Natural killer cell treated with Interleukin-12 subunit alpha and Interleukin-12 subunit beta and Interleukin-15 and Interleukin-18, amount 100 ng/mL, for 72 hours (primary cell): Measurements from ENCODE around the gene TMEM131L. TPM values are rescaled to one million over a fixed set of nuclear protein-coding genes. Genes with fewer than 3 reads are reported as not detected.
"Not testable (repeated sequence)": the region's sequence is repeated elsewhere in the genome, so short reads cannot be mapped to it uniquely, and the experiment has no call there.

Source experiments
- ATAC-seq, 2 donors: fragments of 150-1000 bp; cut with Tn5 transposase in 1 of 2; sonication (Bioruptor Pico), chemical (Tn5 transposase) in 1 of 2; 2 replicates each; pipeline ENCODE4 v1.10.0; 2021
- DNase-seq: peaks from one replicate; pipeline ENCODE4 v3.0.0; 2022; ENCODE audit warnings: low spot score
- H3K27ac Mint-ChIP-seq, 2 donors: 1 replicate in 1 of 2; 2 replicates in 1 of 2; pipeline ENCODE4 v1.8.0; 2022; ENCODE audit warnings: mixed read lengths in 2 of 2, mild to moderate bottlenecking in 1 of 2, moderate library complexity in 1 of 2
- H3K27me3 Mint-ChIP-seq, 2 donors: 1 replicate in 1 of 2; 2 replicates in 1 of 2; pipeline ENCODE4 v1.8.0; 2022; ENCODE audit warnings: mixed read lengths in 2 of 2
- H3K36me3 Mint-ChIP-seq: one replicate; pipeline ENCODE4 v1.8.0; 2022; ENCODE audit warnings: mixed read lengths
- H3K4me1 Mint-ChIP-seq, 2 donors: 1 replicate in 1 of 2; 2 replicates in 1 of 2; pipeline ENCODE4 v1.8.0; 2022; ENCODE audit warnings: low read depth in 2 of 2, mixed read lengths in 2 of 2, mild to moderate bottlenecking in 1 of 2
- H3K4me3 Mint-ChIP-seq: one replicate; pipeline ENCODE4 v1.8.0; 2022; ENCODE audit warnings: mixed read lengths
- H3K9me3 Mint-ChIP-seq: 2 replicates; pipeline ENCODE4 v1.8.0; 2022; ENCODE audit warnings: mixed read lengths
- total RNA-seq, 2 donors: library from RNA; stranded (reverse); gene quantifications; one replicate each; pipeline ENCODE4 v1.2.3, GENCODE V29; 2022

The TMEM131L gene
- total RNA-seq, 2 donors from 2014 or later = 35.8 to 42.3 TPM

GRCh38 chr4:153432965-153433753 lies 33.0 kb upstream of the TMEM131L start:
- Mint-ChIP-seq H3K27me3 (no peaks in the 10 kb centered on the region), H3K36me3 (no peaks in the 10 kb centered on the region), H3K27ac (peak overlapping the region; percentile 94 to 97), H3K4me3 (peak overlapping the region; percentile 97), H3K4me1 (peaks cover 22 to 27% of the 10 kb centered on the region in 2 donors), H3K9me3 (no peaks in the 10 kb centered on the region)
- peak; percentile 89 for DNase-seq
- ATAC-seq = peak; percentile 94 to 97

GRCh38 chr4:153433754-153434105 lies 32.4 kb upstream of the TMEM131L start:
- Mint-ChIP-seq H3K27me3 (no peaks in the 10 kb centered on the region), H3K4me1 (peaks cover 26 to 31% of the 10 kb centered on the region in 2 donors), H3K4me3 (peak overlapping the region; percentile 97), H3K36me3 (no peaks in the 10 kb centered on the region), H3K9me3 (no peaks in the 10 kb centered on the region), H3K27ac (peak overlapping the region; percentile 94 to 97)
- DNase-seq (no peak), ATAC-seq (no peak)

GRCh38 chr4:153434190-153434589 lies 32.0 kb upstream of the TMEM131L start:
- Mint-ChIP-seq H3K36me3 (no peaks in the 10 kb centered on the region), H3K4me3 (peak overlapping the region; percentile 97), H3K9me3 (no peaks in the 10 kb centered on the region), H3K4me1 (peaks cover 30 to 36% of the 10 kb centered on the region in 2 donors), H3K27me3 (no peaks in the 10 kb centered on the region), H3K27ac (peak overlapping the region; percentile 94 to 97)
- ATAC-seq = no peak
- DNase-seq = no peak

- peak overlapping the region; percentile 73 for H3K4me3 Mint-ChIP-seq
- peaks cover 19 to 34% of the 10 kb centered on the region in 2 donors for H3K4me1 Mint-ChIP-seq
- H3K27ac Mint-ChIP-seq = peak overlapping the region; percentile 37 to 87
- H3K36me3 Mint-ChIP-seq = no peaks in the 10 kb centered on the region
- no peaks in the 10 kb centered on the region for H3K9me3 Mint-ChIP-seq
- no peaks in the 10 kb centered on the region for H3K27me3 Mint-ChIP-seq
- ATAC-seq = peak; percentile 78 to 85
- DNase-seq = no peak
Measured at GRCh38 chr4:153438916-153439756, 27.0 kb upstream of the TMEM131L start.

- DNase-seq = no peak
- ATAC-seq = no peak
- Mint-ChIP-seq H3K27ac (peak overlapping the region; percentile 37 to 87), H3K27me3 (no peaks in the 10 kb centered on the region), H3K9me3 (no peaks in the 10 kb centered on the region), H3K4me1 (peaks cover 16 to 31% of the 10 kb centered on the region in 2 donors), H3K36me3 (no peaks in the 10 kb centered on the region), H3K4me3 (peak overlapping the region; percentile 73)
Measured at GRCh38 chr4:153439831-153440230, 26.3 kb upstream of the TMEM131L start.

- no peak for DNase-seq
- H3K27ac Mint-ChIP-seq = peak overlapping the region; percentile 16 to 38
Measured at GRCh38 chr4:153440475-153440874, 25.7 kb upstream of the TMEM131L start.

GRCh38 chr4:153447175-153447905 lies 18.8 kb upstream of the TMEM131L start:
- no peaks in the 10 kb centered on the region for H3K27me3 Mint-ChIP-seq
- H3K36me3 Mint-ChIP-seq = no peaks in the 10 kb centered on the region
- no peak overlapping the region for H3K4me3 Mint-ChIP-seq
- ATAC-seq (no peak), DNase-seq (no peak)
- H3K27ac Mint-ChIP-seq = peak overlapping the region in 1 of 2 donors; percentile 43
- H3K4me1 Mint-ChIP-seq = peaks cover 11 to 20% of the 10 kb centered on the region in 2 donors
- H3K9me3 Mint-ChIP-seq = no peaks in the 10 kb centered on the region

More at GRCh38 chr4:153440475-153440874, 25.7 kb upstream of the TMEM131L start:
- no peak for ATAC-seq
- Mint-ChIP-seq H3K36me3 (no peaks in the 10 kb centered on the region), H3K4me1 (peaks cover 16 to 31% of the 10 kb centered on the region in 2 donors), H3K9me3 (no peaks in the 10 kb centered on the region), H3K4me3 (peak overlapping the region; percentile 46), H3K27me3 (no peaks in the 10 kb centered on the region)

- Mint-ChIP-seq H3K27ac (peak overlapping the region in 1 of 2 donors; percentile 16), H3K4me1 (peaks cover 11 to 14% of the 10 kb centered on the region in 2 donors), H3K27me3 (no peaks in the 10 kb centered on the region), H3K4me3 (no peak overlapping the region), H3K9me3 (no peaks in the 10 kb centered on the region), H3K36me3 (no peaks in the 10 kb centered on the region)
- DNase-seq = no peak
- ATAC-seq = no peak
Measured at GRCh38 chr4:153448003-153448731, 18.0 kb upstream of the TMEM131L start.

GRCh38 chr4:153449338-153449737 lies 16.8 kb upstream of the TMEM131L start:
- Mint-ChIP-seq H3K27me3 (no peaks in the 10 kb centered on the region), H3K36me3 (no peaks in the 10 kb centered on the region), H3K4me1 (peaks cover 11 to 20% of the 10 kb centered on the region in 2 donors), H3K9me3 (no peaks in the 10 kb centered on the region), H3K4me3 (no peak overlapping the region), H3K27ac (peak overlapping the region; percentile 93 to 98)
- ATAC-seq (no peak), DNase-seq (no peak)

GRCh38 chr4:153450544-153450917 lies 15.6 kb upstream of the TMEM131L start:
- H3K9me3 Mint-ChIP-seq = no peaks in the 10 kb centered on the region
- H3K27me3 Mint-ChIP-seq = no peaks in the 10 kb centered on the region

GRCh38 chr4:153451145-153451544 lies 15.0 kb upstream of the TMEM131L start:
- not testable (repeated sequence) for H3K4me3 Mint-ChIP-seq, H3K9me3 Mint-ChIP-seq, ATAC-seq, H3K27me3 Mint-ChIP-seq, H3K36me3 Mint-ChIP-seq, DNase-seq
- Mint-ChIP-seq H3K27ac (peak overlapping the region; percentile 93 to 98), H3K4me1 (peaks cover 11 to 20% of the 10 kb centered on the region in 2 donors)

More at GRCh38 chr4:153450544-153450917, 15.6 kb upstream of the TMEM131L start:
- H3K36me3 Mint-ChIP-seq = no peaks in the 10 kb centered on the region
- H3K27ac Mint-ChIP-seq = peak overlapping the region; percentile 93 to 98
- H3K4me3 Mint-ChIP-seq = peak overlapping the region; percentile 82
- H3K4me1 Mint-ChIP-seq = peaks cover 11 to 20% of the 10 kb centered on the region in 2 donors
- ATAC-seq = peak; percentile 74 to 85
- peak; percentile 67 for DNase-seq

- peak overlapping the region; percentile 57 to 98 for H3K27ac Mint-ChIP-seq
- H3K9me3 Mint-ChIP-seq = no peaks in the 10 kb centered on the region
- peak overlapping the region; percentile 32 for H3K4me3 Mint-ChIP-seq
- H3K4me1 Mint-ChIP-seq = peaks cover 11 to 20% of the 10 kb centered on the region in 2 donors
- no peaks in the 10 kb centered on the region for H3K36me3 Mint-ChIP-seq
- no peaks in the 10 kb centered on the region for H3K27me3 Mint-ChIP-seq
- no peak for ATAC-seq
- no peak for DNase-seq
Measured at GRCh38 chr4:153451911-153452657, 14.1 kb upstream of the TMEM131L start.
